H1 (cell line): ENCODE results near the gene SKAP2. TPM values are rescaled to one million over a fixed set of nuclear protein-coding genes. Genes with fewer than 3 reads are reported as not detected.

ENCODE experiments used
- ASH2L ChIP-seq: fragments of 200-600, 300-600 bp; sonication (generic); IDR thresholded peaks from one replicate; pipeline ENCODE4 v1.7.1; 2017; ENCODE audit warnings: low read length
- RAD21 ChIP-seq, 2 experiments: IDR thresholded peaks in 1 of 2; conservative IDR thresholded peaks in 1 of 2; 2 replicates each; pipeline ENCODE4 v1.6.1; 2011; ENCODE audit warnings: low read depth in 2 of 2, low read length in 2 of 2, improper control_type of control experiment in 1 of 2, inconsistent platforms in 1 of 2, mild to moderate bottlenecking in 1 of 2, moderate library complexity in 1 of 2
- polyA plus RNA-seq, 7 experiments: library from polyadenylated mRNA; depleted of rRNA in 3 of 7; stranded (reverse) in 5 of 7; unstranded in 2 of 7; fragments of >200 nt in 5 of 7; fragments of 200-250 nt in 2 of 7; gene quantifications; 1 replicate in 5 of 7; 2 replicates in 1 of 7; 4 replicates in 1 of 7; pipeline versions ENCODE4 v1.2.1 to v1.2.3, GENCODE V29; 2011 to 2013; ENCODE audit warnings: missing spikeins in 2 of 7, mixed read lengths in 2 of 7
- total RNA-seq: library from RNA; stranded (reverse); fragmentation: NEBNext Ultra II Directional; extraction: Animal tissue kit (Norgen Biotek cat#: 25700); gene quantifications from 2 replicates; pipeline ENCODE4 v1.2.1, GENCODE V29; 2021
- TF ChIP-seq, protein P1 (sequence below): IDR thresholded peaks from 2 replicates; pipeline ENCODE4 v1.6.1; 2011; ENCODE audit warnings: low read depth, mild to moderate bottlenecking, low read length; ENCODE audit not compliant: insufficient read depth

SKAP2 gene
- total and polyA plus RNA-seq, 2 of the 8 experiments (the other 6 are each of a cell fraction or from before 2014, with no cell fraction given), result 0.53 to 5.1 TPM

GRCh38 chr7:26735976-26736600, 128.3 kb downstream of the SKAP2 start (continued):
- TF ChIP-seq, protein P1, sequence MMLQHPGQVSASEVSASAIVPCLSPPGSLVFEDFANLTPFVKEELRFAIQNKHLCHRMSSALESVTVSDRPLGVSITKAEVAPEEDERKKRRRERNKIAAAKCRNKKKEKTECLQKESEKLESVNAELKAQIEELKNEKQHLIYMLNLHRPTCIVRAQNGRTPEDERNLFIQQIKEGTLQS, result no peak
- TF ChIP-seq ASH2L (peak; percentile 18), RAD21 (IDR thresholded peaks at IDR 0.05 in 1 of 2, conservative IDR thresholded peaks at IDR 0.05 in 1 of 2; ENCODE audit: low read depth in 2 of 2, low read length in 2 of 2) (no peak)
